Activated CD4-positive, alpha-beta T cell treated with anti-CD3 and anti-CD28 coated beads, Interleukin-2, amount 50 U/mL, for 4 hours (primary cell): Measurements from ENCODE around the gene TMA16.
"Not testable (repeated sequence)": the region's sequence is repeated elsewhere in the genome, so short reads cannot be mapped to it uniquely, and the experiment has no call there.

ENCODE experiments used
- DNase-seq, 2 experiments: peaks; one replicate each; pipeline ENCODE4 v3.0.0-alpha.2; 2020

TMA16 gene

GRCh38 chr4:163523791-163524365, 29.4 kb downstream of the TMA16 start:
- DNase-seq = no peak

GRCh38 chr4:163525982-163526381, 31.5 kb downstream of the TMA16 start:
- DNase-seq = no peak

GRCh38 chr4:163527172-163527571, 32.7 kb downstream of the TMA16 start:
- no peak for DNase-seq

GRCh38 chr4:163528653-163529052, 34.2 kb downstream of the TMA16 start:
- no peak for DNase-seq

GRCh38 chr4:163534056-163534455, 39.6 kb downstream of the TMA16 start:
- DNase-seq = no peak

DNA sequence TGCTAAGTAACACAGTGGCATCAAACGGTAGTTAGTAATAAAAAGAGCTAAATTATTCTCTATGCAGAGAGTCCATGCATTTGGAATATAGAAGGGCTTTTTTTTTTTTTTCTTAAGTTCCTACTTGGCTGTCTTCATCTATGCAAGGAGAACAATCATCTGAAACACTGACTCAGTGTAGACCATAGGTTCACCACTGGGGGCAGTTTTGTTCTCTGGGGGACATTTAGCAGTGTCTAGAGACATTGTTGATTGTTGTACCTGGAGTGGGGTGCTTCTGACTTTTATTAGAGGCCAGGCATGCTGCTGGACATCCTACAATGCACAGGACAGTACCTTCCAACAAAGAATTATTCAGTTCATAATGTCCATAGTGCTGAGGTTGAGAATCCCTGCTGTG, 41.2 kb downstream of the TMA16 start:
- DNase-seq = no peak

- no peak for DNase-seq
Observed at GRCh38 chr4:163536091-163536490, 41.6 kb downstream of the TMA16 start.

GRCh38 chr4:163537114-163537513, 42.6 kb downstream of the TMA16 start:
- no peak for DNase-seq

DNA sequence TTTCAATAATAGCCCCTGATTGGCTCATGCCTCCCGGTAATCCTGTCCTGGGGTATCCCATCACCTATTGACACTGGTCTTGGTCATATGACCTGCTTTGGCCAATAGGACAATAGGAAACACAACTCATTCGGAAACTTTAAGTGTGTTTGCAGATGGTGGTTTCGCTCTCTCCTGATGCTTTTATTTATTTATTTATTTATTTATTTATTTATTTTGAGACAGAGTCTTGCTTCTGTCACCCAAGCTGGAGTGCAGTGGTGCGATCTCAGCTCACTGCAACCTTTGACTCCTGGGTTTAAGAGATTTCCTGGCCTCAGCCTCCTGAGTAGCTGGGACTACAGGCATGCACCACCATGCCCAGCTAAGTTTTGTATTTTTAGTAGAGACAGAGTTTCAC, 44.3 kb downstream of the TMA16 start:
- not testable (repeated sequence) for DNase-seq

- no peak for DNase-seq
Observed at GRCh38 chr4:163540448-163540847, 46.0 kb downstream of the TMA16 start.

DNA sequence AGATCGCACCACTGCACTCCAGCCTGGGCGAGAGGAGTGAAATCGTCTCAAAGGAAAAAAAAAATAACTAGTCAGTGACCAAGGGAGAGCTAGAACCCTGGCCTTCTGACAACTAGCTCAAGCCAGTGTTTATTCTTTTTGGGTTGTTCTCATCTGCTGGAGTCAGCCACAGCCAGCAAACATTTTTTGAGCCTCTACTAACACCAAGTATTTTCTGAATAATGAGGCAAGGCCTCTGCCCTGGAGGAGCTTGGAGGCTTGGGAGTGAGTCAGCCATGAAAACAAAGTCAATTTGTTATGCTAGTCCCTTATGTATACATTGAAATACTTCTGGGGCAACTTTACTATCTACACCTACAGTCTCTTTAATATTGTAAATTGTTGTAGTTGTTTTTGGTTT, 46.5 kb downstream of the TMA16 start:
- DNase-seq = no peak

GRCh38 chr4:163542275-163542674, 47.8 kb downstream of the TMA16 start:
- no peak for DNase-seq

DNA sequence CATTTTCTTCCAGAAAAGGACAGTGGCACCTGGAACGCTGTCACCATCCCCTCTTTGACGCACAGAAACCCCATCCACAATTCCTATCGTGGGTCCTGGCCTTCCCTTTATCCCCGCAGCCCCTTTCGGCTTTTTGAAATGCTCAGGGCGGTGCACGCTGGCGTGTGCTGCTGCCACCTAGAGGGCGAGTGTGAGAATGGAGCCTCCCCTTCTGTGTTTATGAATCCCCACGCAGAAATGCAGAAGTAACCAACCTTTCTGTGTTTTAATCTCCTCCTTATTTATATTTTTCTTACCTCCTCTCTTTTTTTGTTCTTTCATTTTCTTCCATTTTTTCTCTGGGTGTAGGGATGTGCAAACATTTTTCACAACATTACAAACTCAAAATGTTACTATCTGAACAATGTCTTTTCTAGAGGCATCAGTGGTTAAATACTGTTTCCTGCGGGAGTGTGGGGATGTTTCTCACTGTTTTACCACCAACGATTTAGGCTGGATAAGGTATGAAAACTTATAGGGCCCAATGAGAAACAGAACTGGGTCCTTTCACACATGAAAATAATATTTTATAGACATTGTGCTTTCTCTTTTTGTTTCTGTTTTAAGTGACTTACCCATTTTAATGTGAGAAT, 50.0 kb downstream of the TMA16 start:
- peak; percentile 38 to 51 for DNase-seq

- DNase-seq = no peak
Observed at GRCh38 chr4:163548481-163549243, 54.2 kb downstream of the TMA16 start.

GRCh38 chr4:163550869-163551267, 56.4 kb downstream of the TMA16 start:
- DNase-seq = no peak

GRCh38 chr4:163553146-163553545, 58.7 kb downstream of the TMA16 start:
- no peak for DNase-seq

GRCh38 chr4:163554870-163555465, 60.5 kb downstream of the TMA16 start:
- DNase-seq = no peak

GRCh38 chr4:163556177-163556576, 61.7 kb downstream of the TMA16 start:
- DNase-seq = no peak

GRCh38 chr4:163556650-163557391, 62.3 kb downstream of the TMA16 start:
- no peak for DNase-seq

- no peak for DNase-seq
Observed at GRCh38 chr4:163558539-163559044, 64.1 kb downstream of the TMA16 start.

- no peak for DNase-seq
Observed at GRCh38 chr4:163562496-163562895, 68.0 kb downstream of the TMA16 start.

GRCh38 chr4:163563592-163563991, 69.1 kb downstream of the TMA16 start:
- no peak for DNase-seq

- no peak for DNase-seq
Observed at GRCh38 chr4:163564221-163564720, 69.8 kb downstream of the TMA16 start.
